Nephron progenitor cell (in vitro differentiated cells): Measurements from ENCODE around the gene RALBP1.

Source experiments
- DNase-seq: peaks from one replicate; pipeline ENCODE4 v3.0.0; 2021
- H3K27ac Mint-ChIP-seq: 2 replicates; pipeline ENCODE4 v1.8.0; 2021; ENCODE audit warnings: mild to moderate bottlenecking, moderate library complexity, mixed read lengths
- H3K27me3 Mint-ChIP-seq: 2 replicates; pipeline ENCODE4 v1.8.0; 2021; ENCODE audit warnings: mild to moderate bottlenecking, low read depth, mixed read lengths; ENCODE audit not compliant: poor library complexity
- H3K36me3 Mint-ChIP-seq: 2 replicates; pipeline ENCODE4 v1.8.0; 2021; ENCODE audit warnings: low read depth, mixed read lengths
- H3K4me1 Mint-ChIP-seq: 2 replicates; pipeline ENCODE4 v1.8.0; 2021; ENCODE audit warnings: mixed read lengths
- H3K4me3 Mint-ChIP-seq: 2 replicates; pipeline ENCODE4 v1.8.0; 2021; ENCODE audit warnings: mild to moderate bottlenecking, moderate library complexity, mixed read lengths
- H3K9me3 Mint-ChIP-seq: 2 replicates; pipeline ENCODE4 v1.8.0; 2021; ENCODE audit warnings: mild to moderate bottlenecking, moderate library complexity, mixed read lengths
- TF ChIP-seq, protein P1 (sequence below): fragments of 200-600 bp; sonication (generic); IDR thresholded peaks from 2 replicates; pipeline ENCODE4 v1.5.0; 2021; ENCODE audit warnings: antibody characterized with exemption

Gene RALBP1

DNA sequence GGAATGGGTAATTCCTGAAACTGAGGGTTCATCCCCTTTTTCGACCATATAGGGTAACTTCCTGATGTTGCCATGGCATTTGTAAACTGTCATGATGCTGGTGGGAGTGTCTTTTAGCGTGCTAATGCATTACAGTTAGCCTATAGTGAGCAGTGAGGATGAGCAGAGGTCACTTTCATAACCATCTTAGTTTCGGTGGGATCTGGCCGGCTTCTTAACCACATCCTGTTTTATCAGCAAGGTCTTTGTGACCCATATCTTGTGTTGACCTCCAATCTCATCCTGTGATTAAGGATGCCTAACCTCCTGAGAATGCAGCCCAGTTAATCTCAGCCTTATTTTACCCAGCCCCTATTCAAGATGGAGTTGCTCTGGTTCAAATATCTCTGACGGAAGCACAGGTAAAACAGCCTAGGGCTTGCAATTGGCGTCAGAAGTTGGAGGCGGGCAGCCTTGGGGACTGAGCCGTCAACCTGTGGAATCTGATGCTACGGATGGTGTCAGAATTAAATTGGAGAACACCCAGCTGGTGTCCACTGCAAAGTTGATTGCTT, 19.5 kb downstream of the RALBP1 start:
- Mint-ChIP-seq H3K4me1 (no peaks in the 10 kb centered on the region), H3K4me3 (no peak overlapping the region), H3K9me3 (peaks cover 57% of the 10 kb centered on the region), H3K36me3 (peaks cover 86% of the 10 kb centered on the region), H3K27ac (peak overlapping the region; percentile 16), H3K27me3 (peaks cover 2% of the 10 kb centered on the region)
- no peak for DNase-seq
- TF ChIP-seq, protein P1, sequence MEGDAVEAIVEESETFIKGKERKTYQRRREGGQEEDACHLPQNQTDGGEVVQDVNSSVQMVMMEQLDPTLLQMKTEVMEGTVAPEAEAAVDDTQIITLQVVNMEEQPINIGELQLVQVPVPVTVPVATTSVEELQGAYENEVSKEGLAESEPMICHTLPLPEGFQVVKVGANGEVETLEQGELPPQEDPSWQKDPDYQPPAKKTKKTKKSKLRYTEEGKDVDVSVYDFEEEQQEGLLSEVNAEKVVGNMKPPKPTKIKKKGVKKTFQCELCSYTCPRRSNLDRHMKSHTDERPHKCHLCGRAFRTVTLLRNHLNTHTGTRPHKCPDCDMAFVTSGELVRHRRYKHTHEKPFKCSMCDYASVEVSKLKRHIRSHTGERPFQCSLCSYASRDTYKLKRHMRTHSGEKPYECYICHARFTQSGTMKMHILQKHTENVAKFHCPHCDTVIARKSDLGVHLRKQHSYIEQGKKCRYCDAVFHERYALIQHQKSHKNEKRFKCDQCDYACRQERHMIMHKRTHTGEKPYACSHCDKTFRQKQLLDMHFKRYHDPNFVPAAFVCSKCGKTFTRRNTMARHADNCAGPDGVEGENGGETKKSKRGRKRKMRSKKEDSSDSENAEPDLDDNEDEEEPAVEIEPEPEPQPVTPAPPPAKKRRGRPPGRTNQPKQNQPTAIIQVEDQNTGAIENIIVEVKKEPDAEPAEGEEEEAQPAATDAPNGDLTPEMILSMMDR: no peak

DNA sequence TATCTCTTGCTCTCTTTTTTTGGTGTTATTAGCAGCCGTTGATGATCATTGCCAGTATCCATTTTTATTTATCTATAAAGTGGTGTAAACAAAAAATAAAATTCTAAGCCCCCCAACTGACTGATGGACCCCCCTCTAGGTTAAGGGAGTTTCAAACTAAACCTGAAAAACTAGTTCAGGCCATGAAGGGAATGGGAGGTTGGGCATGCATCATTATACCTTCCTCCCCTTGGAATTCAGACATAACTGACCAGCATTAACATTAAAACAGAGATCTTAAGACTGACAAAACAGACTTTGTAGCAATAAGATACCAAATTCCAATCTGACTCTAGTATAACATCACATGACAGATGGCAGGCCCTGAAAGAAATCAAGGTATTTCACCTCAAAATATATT, 20.2 kb downstream of the RALBP1 start:
- Mint-ChIP-seq H3K9me3 (peaks cover 60% of the 10 kb centered on the region), H3K27me3 (peaks cover 2% of the 10 kb centered on the region), H3K27ac (peak overlapping the region; percentile 14), H3K4me3 (no peak overlapping the region), H3K36me3 (peaks cover 89% of the 10 kb centered on the region), H3K4me1 (no peaks in the 10 kb centered on the region)
- TF ChIP-seq, protein P1: no peak
- no peak for DNase-seq

DNA sequence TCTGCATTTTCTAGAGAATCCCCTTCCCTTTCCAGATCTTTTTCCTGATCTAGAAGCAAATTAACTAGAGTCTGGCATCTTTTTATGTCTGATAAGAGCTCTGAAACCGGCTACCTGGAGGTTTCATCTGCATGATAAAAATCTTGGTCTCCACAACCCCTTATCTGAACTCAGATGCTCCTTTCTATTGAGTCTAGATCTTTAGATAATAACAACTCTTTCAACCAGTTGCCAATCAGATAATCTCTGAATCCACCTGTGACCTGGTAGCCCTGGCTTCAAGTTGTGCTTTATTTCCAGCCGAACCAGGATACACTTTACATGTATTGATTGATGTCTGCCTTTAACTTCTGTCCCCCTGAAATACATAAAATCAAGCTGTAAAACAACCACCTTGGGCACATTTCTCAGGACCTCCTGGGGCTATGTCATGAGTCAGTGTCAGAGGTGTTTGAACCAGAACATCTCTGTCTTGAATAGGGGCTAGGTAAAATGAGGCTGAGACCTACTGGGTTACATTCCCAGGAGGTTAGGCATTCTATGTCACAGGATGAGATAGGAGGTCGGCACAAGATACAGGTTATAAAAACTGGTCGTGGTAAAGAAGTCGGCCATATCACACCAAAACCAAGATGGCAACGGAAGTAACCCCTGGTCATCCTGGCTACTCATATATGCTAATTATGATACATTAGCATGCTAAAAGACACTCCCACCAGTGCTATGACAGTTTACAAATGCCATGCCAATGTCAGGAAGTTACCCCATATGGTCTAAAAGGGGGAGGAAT, 20.8 kb downstream of the RALBP1 start:
- Mint-ChIP-seq H3K27me3 (peaks cover 2% of the 10 kb centered on the region), H3K27ac (no peak overlapping the region), H3K4me1 (no peaks in the 10 kb centered on the region)

DNA sequence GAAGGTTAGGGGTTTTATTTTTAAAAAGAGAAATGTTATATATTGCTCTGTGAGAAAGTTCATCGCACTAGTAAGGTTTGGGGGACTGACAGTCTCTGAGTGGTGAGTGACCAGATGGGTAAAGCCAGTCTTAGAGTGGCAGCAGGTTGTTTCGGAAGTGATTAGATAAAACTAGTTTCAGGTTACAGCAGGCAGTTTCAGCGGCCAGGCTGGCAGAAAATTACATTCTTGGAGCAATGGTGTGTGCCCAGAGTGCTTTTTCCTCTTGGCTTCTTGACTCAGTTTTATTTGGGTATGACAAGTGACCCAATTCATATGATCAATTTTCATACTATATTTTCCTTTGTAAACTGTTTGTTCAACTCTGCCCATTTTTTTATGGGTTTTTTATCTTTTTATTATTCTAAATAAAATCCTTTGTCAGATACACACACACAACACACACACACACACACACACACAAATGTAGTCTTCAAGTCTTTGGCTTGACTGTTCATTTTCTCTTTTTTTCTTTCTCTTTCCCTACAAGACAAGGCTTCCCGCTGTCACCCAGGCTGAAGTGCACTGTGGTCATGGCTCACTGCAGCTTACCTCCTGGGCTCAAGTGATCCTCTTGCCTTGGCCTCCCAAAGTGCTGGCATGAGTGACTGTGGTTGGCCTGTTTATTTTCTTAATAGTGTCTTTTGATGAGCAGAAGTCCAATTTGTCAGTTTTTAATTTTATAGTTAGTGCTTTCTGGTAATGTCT, 30.9 kb downstream of the RALBP1 start:
- Mint-ChIP-seq H3K4me1 (peaks cover 24% of the 10 kb centered on the region), H3K36me3 (peaks cover 74% of the 10 kb centered on the region), H3K27me3 (no peaks in the 10 kb centered on the region), H3K9me3 (peaks cover 72% of the 10 kb centered on the region), H3K27ac (no peak overlapping the region), H3K4me3 (no peak overlapping the region)
- DNase-seq: no peak
- TF ChIP-seq, protein P1: no peak

More for the DNA sequence above, 20.8 kb downstream of the RALBP1 start:
- no peak overlapping the region for H3K4me3 Mint-ChIP-seq
- TF ChIP-seq, protein P1: no peak
- peaks cover 89% of the 10 kb centered on the region for H3K36me3 Mint-ChIP-seq
- no peak for DNase-seq
- peaks cover 61% of the 10 kb centered on the region for H3K9me3 Mint-ChIP-seq

DNA sequence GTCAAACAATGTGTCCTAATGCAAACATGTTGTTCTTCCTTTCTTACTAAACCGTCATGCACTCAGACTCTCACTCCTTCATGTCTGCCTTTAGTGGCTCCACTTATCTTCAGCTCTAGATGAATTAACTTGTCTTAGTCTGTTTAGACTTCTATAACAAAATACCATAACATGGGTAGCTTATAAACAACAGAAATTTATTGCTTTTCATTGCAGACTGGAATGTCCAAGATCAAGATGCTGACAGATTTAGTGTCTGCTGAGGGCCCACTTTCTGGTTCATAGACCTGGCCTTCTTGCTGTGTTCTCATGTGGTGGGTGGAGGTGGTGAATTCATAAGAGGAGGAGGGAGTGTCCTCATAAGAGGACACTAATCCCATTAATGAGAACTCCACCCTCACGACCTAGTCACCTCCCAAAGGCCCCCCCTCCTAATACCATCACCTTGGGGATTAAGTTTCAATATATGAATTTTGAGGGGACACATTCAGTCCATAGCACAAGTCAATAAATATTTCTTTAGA, 32.3 kb downstream of the RALBP1 start:
- Mint-ChIP-seq H3K27ac (no peak overlapping the region), H3K4me3 (no peak overlapping the region), H3K36me3 (peaks cover 62% of the 10 kb centered on the region), H3K9me3 (peaks cover 58% of the 10 kb centered on the region), H3K27me3 (no peaks in the 10 kb centered on the region), H3K4me1 (peaks cover 24% of the 10 kb centered on the region)
- DNase-seq: no peak
- TF ChIP-seq, protein P1: no peak
